Measurements from ENCODE around the gene NECAB3. TPM values are rescaled to one million over a fixed set of nuclear protein-coding genes. Genes with fewer than 3 reads are reported as not detected.

NECAB3 gene
- total RNA-seq, 1 donor from 2014 or later, result 146 TPM

- no peak overlapping the region for H3K27ac Mint-ChIP-seq (ENCODE audit: unreplicated experiment)
- no peak for DNase-seq
- H3K36me3 Mint-ChIP-seq (ENCODE audit: unreplicated experiment), result peaks cover 4% of the 10 kb centered on the region
- no peak overlapping the region for H3K4me3 Mint-ChIP-seq (ENCODE audit: unreplicated experiment)
- H3K4me1 Mint-ChIP-seq (ENCODE audit: low read depth, unreplicated experiment), result peaks cover 12% of the 10 kb centered on the region
- no peak for TF ChIP-seq CTCF (IDR thresholded peaks at IDR 0.05; ENCODE audit: partially characterized antibody, unreplicated experiment)
- H3K27me3 Mint-ChIP-seq (ENCODE audit: unreplicated experiment), result peaks cover 12% of the 10 kb centered on the region
- peaks cover 10% of the 10 kb centered on the region for H3K9me3 Mint-ChIP-seq (ENCODE audit: unreplicated experiment)
Measured at GRCh38 chr20:33716498-33716897, 42.3 kb upstream of the NECAB3 start.

- Mint-ChIP-seq H3K4me1 (ENCODE audit: low read depth, unreplicated experiment) (peaks cover 15% of the 10 kb centered on the region), H3K36me3 (ENCODE audit: unreplicated experiment) (no peaks in the 10 kb centered on the region), H3K4me3 (ENCODE audit: unreplicated experiment) (no peak overlapping the region), H3K27me3 (ENCODE audit: unreplicated experiment) (peaks cover 6% of the 10 kb centered on the region), H3K9me3 (ENCODE audit: unreplicated experiment) (no peaks in the 10 kb centered on the region), H3K27ac (ENCODE audit: unreplicated experiment) (no peak overlapping the region)
- DNase-seq, result no peak
- no peak for TF ChIP-seq CTCF (IDR thresholded peaks at IDR 0.05; ENCODE audit: partially characterized antibody, unreplicated experiment)
Measured at GRCh38 chr20:33713865-33714367, 39.7 kb upstream of the NECAB3 start.

- Mint-ChIP-seq H3K4me3 (ENCODE audit: unreplicated experiment) (no peak overlapping the region), H3K4me1 (ENCODE audit: low read depth, unreplicated experiment) (peaks cover 15% of the 10 kb centered on the region), H3K9me3 (ENCODE audit: unreplicated experiment) (no peaks in the 10 kb centered on the region), H3K36me3 (ENCODE audit: unreplicated experiment) (no peaks in the 10 kb centered on the region), H3K27me3 (ENCODE audit: unreplicated experiment) (peaks cover 6% of the 10 kb centered on the region), H3K27ac (ENCODE audit: unreplicated experiment) (no peak overlapping the region)
- DNase-seq, result no peak
- no peak for TF ChIP-seq CTCF (IDR thresholded peaks at IDR 0.05; ENCODE audit: partially characterized antibody, unreplicated experiment)
Measured at GRCh38 chr20:33711446-33711738, 37.2 kb upstream of the NECAB3 start.

- H3K36me3 Mint-ChIP-seq (ENCODE audit: unreplicated experiment), result no peaks in the 10 kb centered on the region
- TF ChIP-seq CTCF (IDR thresholded peaks at IDR 0.05; ENCODE audit: partially characterized antibody, unreplicated experiment), result no peak
- no peak for DNase-seq
- H3K9me3 Mint-ChIP-seq (ENCODE audit: unreplicated experiment), result no peaks in the 10 kb centered on the region
- H3K27ac Mint-ChIP-seq (ENCODE audit: unreplicated experiment), result no peak overlapping the region
- H3K4me1 Mint-ChIP-seq (ENCODE audit: low read depth, unreplicated experiment), result peaks cover 15% of the 10 kb centered on the region
- H3K4me3 Mint-ChIP-seq (ENCODE audit: unreplicated experiment), result peak overlapping the region; percentile 13
- peaks cover 3% of the 10 kb centered on the region for H3K27me3 Mint-ChIP-seq (ENCODE audit: unreplicated experiment)
Measured at GRCh38 chr20:33710681-33711445, 36.6 kb upstream of the NECAB3 start.

GRCh38 chr20:33709905-33710541 is 35.8 kb upstream of the NECAB3 start:
- no peak for DNase-seq

More at GRCh38 chr20:33709905-33710541, 35.8 kb upstream of the NECAB3 start:
- Mint-ChIP-seq H3K4me3 (ENCODE audit: unreplicated experiment) (no peak overlapping the region), H3K27me3 (ENCODE audit: unreplicated experiment) (peaks cover 3% of the 10 kb centered on the region), H3K9me3 (ENCODE audit: unreplicated experiment) (no peaks in the 10 kb centered on the region), H3K4me1 (ENCODE audit: low read depth, unreplicated experiment) (peaks cover 15% of the 10 kb centered on the region), H3K27ac (ENCODE audit: unreplicated experiment) (no peak overlapping the region), H3K36me3 (ENCODE audit: unreplicated experiment) (no peaks in the 10 kb centered on the region)
- TF ChIP-seq CTCF (IDR thresholded peaks at IDR 0.05; ENCODE audit: partially characterized antibody, unreplicated experiment), result no peak
